ENCODE measurements around the gene USF1.
"Not testable (repeated sequence)": the region's sequence is repeated elsewhere in the genome, so short reads cannot be mapped to it uniquely, and the experiment has no call there.

USF1 gene

DNA sequence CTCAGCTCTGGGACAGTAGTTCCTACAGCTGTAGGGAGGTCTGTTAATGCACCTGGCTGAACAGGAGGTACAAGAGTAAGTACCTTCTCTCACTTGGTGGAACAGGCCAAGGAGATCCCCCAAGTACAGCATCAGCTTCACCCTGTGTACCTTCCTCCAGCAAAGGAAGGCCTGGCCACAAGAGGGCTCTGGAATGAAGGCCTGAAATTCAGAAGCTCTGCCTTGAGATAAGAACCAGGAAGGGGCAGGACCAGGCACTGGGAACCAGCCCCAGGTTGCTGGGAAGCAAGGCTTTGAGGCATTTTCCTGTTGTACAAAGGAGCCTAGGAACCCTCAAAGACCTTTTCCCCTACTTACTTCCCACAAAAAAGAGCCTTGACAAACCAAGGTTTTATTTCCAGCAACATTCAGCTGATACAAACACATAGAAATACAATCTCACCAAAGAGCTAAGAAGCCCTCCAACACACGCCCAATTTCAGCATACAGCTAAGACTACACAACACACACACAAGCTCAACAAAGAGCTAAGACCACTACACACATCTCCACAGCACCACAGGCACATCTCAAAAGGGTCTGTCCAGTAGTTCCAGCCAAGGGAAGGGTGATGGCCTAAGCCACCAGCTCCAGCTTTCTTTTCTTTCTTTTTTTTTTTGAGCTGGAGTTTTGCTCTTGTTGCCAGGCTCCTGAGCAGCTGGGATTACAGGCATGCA, 48.3 kb downstream of the USF1 start:
- H3K9me2 ChIP-seq (replicated peaks; ENCODE audit: low read depth, low read length) = no peaks in the 10 kb centered on the region
- TF ChIP-seq EZH2phosphoT487 (IDR thresholded peaks at IDR 0.05; ENCODE audit: borderline replicate concordance) = no peak
- peak; percentile 82 for TF ChIP-seq CTCF (conservative IDR thresholded peaks at IDR 0.05; ENCODE audit: low read length)
- H3K9ac ChIP-seq (ENCODE audit: low read depth, low read length, poor library complexity, severe bottlenecking) = no peak overlapping the region
- H3K27me3 ChIP-seq (ENCODE audit: insufficient read depth, low read length, poor library complexity, severe bottlenecking) = no peaks in the 10 kb centered on the region
- peak overlapping the region; percentile 5; the same call in 1 of the 2 replicates for H2AFZ ChIP-seq (ENCODE audit: low read length)
- peaks cover 3% of the 10 kb centered on the region for H3K4me1 ChIP-seq (ENCODE audit: insufficient read depth, low read length, poor library complexity, severe bottlenecking)
- no peaks in the 10 kb centered on the region for H3K79me2 ChIP-seq (ENCODE audit: insufficient read depth, low read length)
- no peak overlapping the region for H3K4me3 ChIP-seq (ENCODE audit: low read length, poor library complexity, severe bottlenecking)
- no peaks in the 10 kb centered on the region for H3K9me3 ChIP-seq (ENCODE audit: insufficient read depth, low read depth, low read length)
- no peaks in the 10 kb centered on the region for H4K20me1 ChIP-seq (ENCODE audit: insufficient read depth, low read length, poor library complexity, severe bottlenecking)
- H3F3A ChIP-seq (ENCODE audit: low read depth) = no peaks in the 10 kb centered on the region
- no peak overlapping the region for H3K4me2 ChIP-seq (ENCODE audit: low read depth, low read length, poor library complexity, severe bottlenecking)
- H3K36me3 ChIP-seq (ENCODE audit: insufficient read depth, low read length) = peaks cover 31% of the 10 kb centered on the region; the same call in 1 of the 2 replicates

- H3K79me2 ChIP-seq (ENCODE audit: insufficient read depth, low read length) = no peaks in the 10 kb centered on the region
- no peaks in the 10 kb centered on the region for H3K9me2 ChIP-seq (replicated peaks; ENCODE audit: low read depth, low read length)
- H3K27me3 ChIP-seq (ENCODE audit: insufficient read depth, low read length, poor library complexity, severe bottlenecking) = no peaks in the 10 kb centered on the region
- H4K20me1 ChIP-seq (ENCODE audit: insufficient read depth, low read length, poor library complexity, severe bottlenecking) = no peaks in the 10 kb centered on the region
- no peak overlapping the region for H3K4me2 ChIP-seq (ENCODE audit: low read depth, low read length, poor library complexity, severe bottlenecking)
- H3K4me1 ChIP-seq (ENCODE audit: insufficient read depth, low read length, poor library complexity, severe bottlenecking) = peaks cover 3% of the 10 kb centered on the region
- H3K9me3 ChIP-seq (ENCODE audit: insufficient read depth, low read depth, low read length) = no peaks in the 10 kb centered on the region
- H3K9ac ChIP-seq (ENCODE audit: low read depth, low read length, poor library complexity, severe bottlenecking) = no peak overlapping the region
- no peaks in the 10 kb centered on the region for H3F3A ChIP-seq (ENCODE audit: low read depth)
- H2AFZ ChIP-seq (ENCODE audit: low read length) = no peak overlapping the region
- no peak for TF ChIP-seq CTCF (conservative IDR thresholded peaks at IDR 0.05; ENCODE audit: low read length)
- no peak for TF ChIP-seq EZH2phosphoT487 (IDR thresholded peaks at IDR 0.05; ENCODE audit: borderline replicate concordance)
- H3K4me3 ChIP-seq (ENCODE audit: low read length, poor library complexity, severe bottlenecking) = no peak overlapping the region
- H3K36me3 ChIP-seq (ENCODE audit: insufficient read depth, low read length) = peaks cover 31% of the 10 kb centered on the region; the same call in 1 of the 2 replicates
Measured at GRCh38 chr1:160996178-160996577, 49.6 kb downstream of the USF1 start.

GRCh38 chr1:160993544-160994193, 52.1 kb downstream of the USF1 start:
- no peak overlapping the region for H3K9ac ChIP-seq (ENCODE audit: low read depth, low read length, poor library complexity, severe bottlenecking)
- no peak for TF ChIP-seq EZH2phosphoT487 (IDR thresholded peaks at IDR 0.05; ENCODE audit: borderline replicate concordance)
- TF ChIP-seq CTCF (conservative IDR thresholded peaks at IDR 0.05; ENCODE audit: low read length) = peak; percentile 60

GRCh38 chr1:160992036-160992435, 53.7 kb downstream of the USF1 start:
- not testable (repeated sequence) for H3K9ac ChIP-seq (ENCODE audit: low read depth, low read length, poor library complexity, severe bottlenecking); H4K20me1 ChIP-seq (ENCODE audit: insufficient read depth, low read length, poor library complexity, severe bottlenecking); H3K9me2 ChIP-seq (replicated peaks; ENCODE audit: low read depth, low read length); H3F3A ChIP-seq (ENCODE audit: low read depth); H3K27me3 ChIP-seq (ENCODE audit: insufficient read depth, low read length, poor library complexity, severe bottlenecking); H3K9me3 ChIP-seq (ENCODE audit: insufficient read depth, low read depth, low read length); H3K36me3 ChIP-seq (ENCODE audit: insufficient read depth, low read length); H3K4me3 ChIP-seq (ENCODE audit: low read length, poor library complexity, severe bottlenecking); H3K79me2 ChIP-seq (ENCODE audit: insufficient read depth, low read length); H3K4me1 ChIP-seq (ENCODE audit: insufficient read depth, low read length, poor library complexity, severe bottlenecking); H3K4me2 ChIP-seq (ENCODE audit: low read depth, low read length, poor library complexity, severe bottlenecking); H2AFZ ChIP-seq (ENCODE audit: low read length)

More at GRCh38 chr1:160993544-160994193, 52.1 kb downstream of the USF1 start:
- Histone ChIP-seq H3K4me2 (ENCODE audit: low read depth, low read length, poor library complexity, severe bottlenecking) (no peak overlapping the region), H3K4me1 (ENCODE audit: insufficient read depth, low read length, poor library complexity, severe bottlenecking) (peaks cover 7% of the 10 kb centered on the region), H3K4me3 (ENCODE audit: low read length, poor library complexity, severe bottlenecking) (no peak overlapping the region), H3K27me3 (ENCODE audit: insufficient read depth, low read length, poor library complexity, severe bottlenecking) (no peaks in the 10 kb centered on the region), H3K36me3 (ENCODE audit: insufficient read depth, low read length) (peaks cover 10% of the 10 kb centered on the region; the same call in 1 of the 2 replicates), H3K9me3 (ENCODE audit: insufficient read depth, low read depth, low read length) (no peaks in the 10 kb centered on the region), H4K20me1 (ENCODE audit: insufficient read depth, low read length, poor library complexity, severe bottlenecking) (no peaks in the 10 kb centered on the region), H2AFZ (ENCODE audit: low read length) (no peak overlapping the region), H3F3A (ENCODE audit: low read depth) (no peaks in the 10 kb centered on the region), H3K9me2 (replicated peaks; ENCODE audit: low read depth, low read length) (no peaks in the 10 kb centered on the region), H3K79me2 (ENCODE audit: insufficient read depth, low read length) (no peaks in the 10 kb centered on the region)

Data from Loucy (cell line).